Endodermal cell (in vitro differentiated cells): ENCODE measurements around the gene DCXR. TPM values are rescaled to one million over a fixed set of nuclear protein-coding genes. Genes with fewer than 3 reads are reported as not detected.

ENCODE experiments used
- DNase-seq: peaks from one replicate; pipeline ENCODE4 v3.0.0-alpha.2; 2017
- H3K27ac ChIP-seq: 2 replicates; pipeline ENCODE4 v1.5.1; 2013; ENCODE audit warnings: mild to moderate bottlenecking, low read depth, low read length, moderate library complexity
- H3K27me3 ChIP-seq: 2 replicates; pipeline ENCODE4 v1.6.1; 2013; ENCODE audit warnings: mild to moderate bottlenecking, low read length, moderate library complexity; ENCODE audit not compliant: insufficient read depth, control insufficient read depth, poor library complexity, severe bottlenecking
- H3K36me3 ChIP-seq: 2 replicates; pipeline ENCODE4 v1.7.0; 2013; ENCODE audit warnings: mild to moderate bottlenecking, low read length, moderate library complexity; ENCODE audit not compliant: control insufficient read depth, insufficient read depth
- H3K4me1 ChIP-seq: one replicate; pipeline ENCODE4 v1.7.0; 2013; ENCODE audit warnings: low read length; ENCODE audit not compliant: control insufficient read depth, insufficient read depth
- H3K4me3 ChIP-seq: 2 replicates; pipeline ENCODE4 v1.5.1; 2013; ENCODE audit warnings: mild to moderate bottlenecking, low read length, moderate library complexity
- H3K9ac ChIP-seq: 2 replicates; pipeline ENCODE4 v1.6.1; 2013; ENCODE audit warnings: mild to moderate bottlenecking, low read length, moderate library complexity; ENCODE audit not compliant: poor library complexity, severe bottlenecking; ENCODE audit errors: extremely low read depth
- H3K9me3 ChIP-seq: 2 replicates; pipeline ENCODE4 v1.6.1; 2013; ENCODE audit warnings: mild to moderate bottlenecking, low read length, moderate library complexity; ENCODE audit not compliant: control insufficient read depth
- H3K27ac Mint-ChIP-seq: 2 replicates; pipeline ENCODE4 v1.8.0; 2020; ENCODE audit warnings: mixed read lengths
- H3K27me3 Mint-ChIP-seq: 2 replicates; pipeline ENCODE4 v1.8.0; 2021; ENCODE audit warnings: mild to moderate bottlenecking, mixed read lengths; ENCODE audit not compliant: insufficient read depth
- H3K36me3 Mint-ChIP-seq: 2 replicates; pipeline ENCODE4 v1.8.0; 2020; ENCODE audit warnings: low read depth, mixed read lengths
- H3K4me1 Mint-ChIP-seq: 2 replicates; pipeline ENCODE4 v1.8.0; 2020; ENCODE audit warnings: mixed read lengths
- H3K4me3 Mint-ChIP-seq: 2 replicates; pipeline ENCODE4 v1.8.0; 2020; ENCODE audit warnings: mild to moderate bottlenecking, moderate library complexity, mixed read lengths
- H3K9me3 Mint-ChIP-seq: 2 replicates; pipeline ENCODE4 v1.8.0; 2020; ENCODE audit warnings: mild to moderate bottlenecking, mixed read lengths
- CTCF ChIP-seq: fragments of 200-600 bp; sonication (generic); conservative IDR thresholded peaks from 2 replicates; pipeline ENCODE4 v1.5.0; 2021; ENCODE audit warnings: antibody characterized with exemption, mild to moderate bottlenecking
- WGBS, 2 experiments: methylation state at CpG; one replicate each; pipeline versions ENCODE4 v1.1.5 to v1.1.7; 2013; ENCODE audit warnings: missing lambda C conversion rate in 2 of 2, mixed read lengths in 1 of 2; ENCODE audit not compliant: insufficient coverage in 1 of 2, insufficient read length in 1 of 2; 5-methylcytosine and 5-hydroxymethylcytosine counted together
- total RNA-seq, 2 donors: library from RNA; stranded (reverse); fragmentation: NEBNext Ultra II Directional in 1 of 2; extraction: Animal tissue kit (Norgen Biotek cat#: 25700) in 1 of 2; gene quantifications; 2 replicates in 1 of 2; 3 replicates in 1 of 2; pipeline ENCODE4 v1.2.1, GENCODE V29; 2021

DCXR gene
- total RNA-seq, 2 donors from 2014 or later, result 73.8 to 83.6 TPM

DNA sequence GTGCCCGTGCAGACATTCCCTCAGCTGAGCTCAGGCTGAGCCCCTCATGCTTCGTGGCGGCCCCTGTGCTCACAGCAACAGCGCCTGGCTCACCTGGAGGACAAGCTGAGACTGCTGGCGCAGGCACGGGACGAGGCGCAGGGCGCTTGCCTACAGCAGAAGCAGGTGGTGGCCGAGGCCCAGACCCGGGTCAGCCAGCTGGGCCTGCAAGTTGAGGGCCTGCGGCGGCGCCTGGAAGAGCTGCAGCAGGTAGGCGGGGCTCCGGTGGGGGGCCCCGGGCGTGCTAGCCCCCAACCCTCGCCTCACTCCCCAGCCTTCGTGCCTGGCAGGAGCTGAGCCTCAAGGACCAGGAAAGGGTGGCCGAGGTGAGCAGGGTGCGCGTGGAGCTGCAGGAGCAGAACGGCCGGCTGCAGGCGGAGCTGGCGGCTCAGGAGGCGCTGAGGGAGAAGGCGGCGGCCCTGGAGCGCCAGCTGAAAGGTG is 7.5 kb downstream of the DCXR start:
- H3K27ac ChIP-seq, result no peak overlapping the region
- H3K9ac ChIP-seq, result no peak overlapping the region
- no peak overlapping the region for H3K4me3 ChIP-seq

GRCh38 chr17:82029391-82029790 is 8.1 kb downstream of the DCXR start:
- H3K9me3 ChIP-seq, result no peaks in the 10 kb centered on the region
- H3K27ac Mint-ChIP-seq, result no peak overlapping the region
- H3K9me3 Mint-ChIP-seq, result no peaks in the 10 kb centered on the region
- no peaks in the 10 kb centered on the region for H3K4me1 Mint-ChIP-seq
- H3K27ac ChIP-seq, result no peak overlapping the region
- no peaks in the 10 kb centered on the region for H3K36me3 ChIP-seq
- no peak for TF ChIP-seq CTCF
- H3K36me3 Mint-ChIP-seq, result peaks cover 15% of the 10 kb centered on the region
- H3K4me3 Mint-ChIP-seq, result no peak overlapping the region
- no peak for DNase-seq
- 92 to 94% methylated on average over 6 to 16 of the region's 16 CpGs for WGBS, 2 experiments
- H3K4me3 ChIP-seq, result no peak overlapping the region
- no peaks in the 10 kb centered on the region for H3K27me3 ChIP-seq
- H3K4me1 ChIP-seq, result no peaks in the 10 kb centered on the region
- H3K27me3 Mint-ChIP-seq, result no peaks in the 10 kb centered on the region
- no peak overlapping the region for H3K9ac ChIP-seq

More for the DNA sequence above, 7.5 kb downstream of the DCXR start:
- peaks cover 15% of the 10 kb centered on the region for H3K36me3 Mint-ChIP-seq
- Histone ChIP-seq H3K27me3 (no peaks in the 10 kb centered on the region), H3K9me3 (no peaks in the 10 kb centered on the region), H3K36me3 (no peaks in the 10 kb centered on the region), H3K4me1 (no peaks in the 10 kb centered on the region)
- H3K4me3 Mint-ChIP-seq, result peak overlapping the region; percentile 55
- no peaks in the 10 kb centered on the region for H3K9me3 Mint-ChIP-seq
- H3K4me1 Mint-ChIP-seq, result no peaks in the 10 kb centered on the region
- no peak for TF ChIP-seq CTCF
- no peaks in the 10 kb centered on the region for H3K27me3 Mint-ChIP-seq
- 73 to 88% methylated on average over 16 to 31 of the region's 31 CpGs for WGBS, 2 experiments
- no peak for DNase-seq
- no peak overlapping the region for H3K27ac Mint-ChIP-seq

DNA sequence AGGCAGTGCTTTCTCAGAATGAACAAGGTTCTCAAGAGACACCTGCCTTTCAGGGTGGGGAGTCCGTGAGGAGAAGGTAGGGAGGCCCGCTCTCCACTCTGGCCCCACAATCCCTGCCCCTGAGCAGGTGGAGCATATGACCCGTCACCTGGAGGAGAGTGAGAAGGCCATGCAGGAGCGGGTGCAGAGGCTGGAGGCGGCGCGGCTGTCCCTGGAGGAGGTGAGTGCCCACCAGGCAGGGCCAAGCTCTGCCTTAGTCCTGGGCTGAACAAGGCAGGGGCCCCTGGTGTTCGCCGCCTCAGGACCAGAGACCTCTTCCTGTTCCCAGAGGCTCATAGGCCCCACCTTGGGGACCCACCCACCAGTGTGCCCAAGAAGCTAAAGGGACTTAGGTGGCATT is 8.5 kb downstream of the DCXR start:
- no peaks in the 10 kb centered on the region for H3K36me3 ChIP-seq
- no peaks in the 10 kb centered on the region for H3K9me3 ChIP-seq
- peaks cover 4% of the 10 kb centered on the region for H3K4me1 ChIP-seq
- Mint-ChIP-seq H3K27ac (no peak overlapping the region), H3K36me3 (peaks cover 15% of the 10 kb centered on the region), H3K27me3 (no peaks in the 10 kb centered on the region), H3K4me1 (peaks cover 4% of the 10 kb centered on the region), H3K9me3 (no peaks in the 10 kb centered on the region), H3K4me3 (no peak overlapping the region)
- H3K4me3 ChIP-seq, result no peak overlapping the region
- no peaks in the 10 kb centered on the region for H3K27me3 ChIP-seq
- H3K9ac ChIP-seq, result no peak overlapping the region
- no peak for DNase-seq
- no peak overlapping the region for H3K27ac ChIP-seq
- WGBS, 2 experiments, result 93 to 100% methylated on average over 9 of the region's 9 CpGs
- no peak for TF ChIP-seq CTCF
